ENCODE results near the gene ALKBH7. TPM values are rescaled to one million over a fixed set of nuclear protein-coding genes. Genes with fewer than 3 reads are reported as not detected.
"Not testable (repeated sequence)": the region's sequence is repeated elsewhere in the genome, so short reads cannot be mapped to it uniquely, and the experiment has no call there.

The ALKBH7 gene, protein sequence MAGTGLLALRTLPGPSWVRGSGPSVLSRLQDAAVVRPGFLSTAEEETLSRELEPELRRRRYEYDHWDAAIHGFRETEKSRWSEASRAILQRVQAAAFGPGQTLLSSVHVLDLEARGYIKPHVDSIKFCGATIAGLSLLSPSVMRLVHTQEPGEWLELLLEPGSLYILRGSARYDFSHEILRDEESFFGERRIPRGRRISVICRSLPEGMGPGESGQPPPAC
- total RNA-seq: 10 to 100 TPM; 73.7 TPM
- 100 to 1,000 TPM; 130 to 162 (median 144) TPM for polyA plus RNA-seq
- total RNA-seq: 8.2 to 41.0 (median 22.6) reads per million in 6 experiments

DNA sequence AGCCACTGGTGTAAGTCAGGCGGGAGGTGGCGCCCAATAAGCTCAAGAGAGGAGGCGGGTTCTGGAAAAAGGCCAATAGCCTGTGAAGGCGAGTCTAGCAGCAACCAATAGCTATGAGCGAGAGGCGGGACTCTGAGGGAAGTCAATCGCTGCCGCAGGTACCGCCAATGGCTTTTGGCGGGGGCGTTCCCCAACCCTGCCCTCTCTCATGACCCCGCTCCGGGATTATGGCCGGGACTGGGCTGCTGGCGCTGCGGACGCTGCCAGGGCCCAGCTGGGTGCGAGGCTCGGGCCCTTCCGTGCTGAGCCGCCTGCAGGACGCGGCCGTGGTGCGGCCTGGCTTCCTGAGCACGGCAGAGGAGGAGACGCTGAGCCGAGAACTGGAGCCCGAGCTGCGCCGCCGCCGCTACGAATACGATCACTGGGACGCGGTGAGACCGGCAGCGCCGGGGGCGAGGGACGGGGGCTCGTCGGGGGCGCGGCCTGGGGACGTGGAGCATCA lies at the start of gene ALKBH7:
TSS of gene ALKBH7 (plus strand) at position 201 of the 502 bp plus-strand sequence. CDS start at position 228, 27 bp downstream.
- Mint-ChIP-seq H3K36me3 (peaks cover 0 to 20% (median 4%) of the 10 kb centered on the region in 3 donors), H3K9me3 (no peaks in the 10 kb centered on the region), H3K27ac (peak within 1 kb of the TSS; percentile 73 to 98 (median 95)), H3K4me3 (peak within 1 kb of the TSS; percentile 86 to 97 (median 93)), H3K4me1 (peaks cover 12 to 26% (median 22%) of the 10 kb centered on the region in 4 donors), H3K27me3 (no peaks in the 10 kb centered on the region)
- ATAC-seq: peak; percentile 82 to 85
- peak; percentile 87 to 99 (median 98) for DNase-seq
- POLR2A ChIA-PET: interaction anchor here (0.5 to 3.3 kb wide), 14 partner anchors 10 to 1257 kb away, joined by 3 to 83 read pairs (median 5); partner anchors contain the start of genes CLPP, DENND1C, GTF2F1 and KHSRP

DNA sequence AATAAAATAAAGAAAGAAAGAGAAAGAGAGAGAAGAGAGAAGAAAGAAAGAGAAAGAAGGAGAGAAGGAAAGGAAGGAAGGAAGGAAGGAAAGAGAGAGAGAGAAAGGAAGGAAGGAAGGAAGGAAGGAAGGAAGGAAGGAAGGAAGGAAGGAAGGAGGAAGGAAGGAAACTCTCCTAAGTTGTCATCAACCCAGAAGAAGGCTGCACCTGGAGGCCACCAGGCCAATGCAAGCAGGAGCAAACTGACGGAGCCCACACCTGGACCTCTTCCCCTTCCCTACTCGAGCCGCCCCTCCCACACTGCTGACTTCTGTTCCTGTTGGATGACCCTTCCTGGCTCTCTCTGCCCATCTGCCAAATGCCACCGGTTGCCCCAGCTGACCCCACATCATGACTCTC lies 47.8 kb upstream of the ALKBH7 start:
- DNase-seq (no peak), ATAC-seq (no peak)
- POLR2A ChIA-PET: no interaction called here
- H3K4me3 Mint-ChIP-seq: no peak overlapping the region
- no peaks in the 10 kb centered on the region for H3K27me3 Mint-ChIP-seq
- H3K36me3 Mint-ChIP-seq: peaks cover 0 to 5% (median 2%) of the 10 kb centered on the region in 3 donors
- peaks cover 0 to 10% (median 9%) of the 10 kb centered on the region in 4 donors for H3K4me1 Mint-ChIP-seq
- peak overlapping the region in 3 of 10 donors; percentile 43 to 62 (median 56) for H3K27ac Mint-ChIP-seq
- H3K9me3 Mint-ChIP-seq: peaks cover 0 to 4% (median 0%) of the 10 kb centered on the region in 9 donors

DNA sequence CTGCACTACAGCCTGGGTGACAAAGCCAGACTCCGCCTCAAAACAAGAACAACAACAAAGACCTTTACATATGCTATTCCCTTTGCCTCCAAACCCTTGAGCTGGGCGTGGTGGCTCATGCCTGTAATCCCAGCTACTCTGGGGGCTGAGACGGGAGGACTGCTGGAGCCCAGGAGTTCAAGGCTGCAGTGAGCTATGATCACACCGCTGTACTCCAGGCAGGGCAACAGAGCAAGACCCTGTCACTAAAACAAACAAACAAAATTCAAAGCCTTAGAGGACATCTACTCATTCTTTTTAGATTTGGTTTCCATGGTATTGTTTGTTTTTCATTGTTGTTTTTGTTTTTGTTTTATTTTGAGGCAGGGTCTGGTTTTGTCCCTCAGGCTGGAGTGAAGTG lies 47.0 kb upstream of the ALKBH7 start:
- POLR2A ChIA-PET: no interaction called here
- ATAC-seq (no peak), DNase-seq (no peak)
- Mint-ChIP-seq H3K27me3 (no peaks in the 10 kb centered on the region), H3K4me3 (no peak overlapping the region), H3K9me3 (peaks cover 0 to 4% (median 0%) of the 10 kb centered on the region in 9 donors), H3K4me1 (peaks cover 0 to 10% (median 9%) of the 10 kb centered on the region in 4 donors), H3K27ac (no peak overlapping the region), H3K36me3 (peaks cover 0 to 5% (median 2%) of the 10 kb centered on the region in 3 donors)

DNA sequence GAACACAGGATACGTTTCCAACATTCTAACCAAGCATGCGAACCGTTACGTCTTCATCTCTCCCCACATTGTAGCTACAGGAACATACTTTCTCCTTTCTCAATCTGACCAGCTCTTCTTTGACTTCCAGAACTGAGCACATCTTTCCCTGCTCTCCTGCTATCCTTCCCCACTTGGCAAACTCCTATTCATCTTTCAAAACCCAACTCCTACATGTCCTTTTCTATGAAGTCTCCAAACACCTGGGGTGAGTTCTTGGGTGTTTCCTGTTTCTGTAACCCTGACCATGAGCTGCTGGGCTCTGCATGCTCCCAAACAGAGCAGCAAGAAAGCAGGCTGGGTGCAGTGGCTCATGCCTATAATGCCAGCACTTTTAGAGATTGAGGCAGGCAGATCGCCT lies 45.8 kb upstream of the ALKBH7 start:
- no peak for ATAC-seq
- POLR2A ChIA-PET: no interaction called here
- H3K36me3 Mint-ChIP-seq: peaks cover 0 to 3% (median 2%) of the 10 kb centered on the region in 3 donors
- H3K9me3 Mint-ChIP-seq: peaks cover 0 to 4% (median 0%) of the 10 kb centered on the region in 9 donors
- H3K4me3 Mint-ChIP-seq: no peak overlapping the region
- no peak for DNase-seq
- peaks cover 0 to 10% (median 9%) of the 10 kb centered on the region in 4 donors for H3K4me1 Mint-ChIP-seq
- peak overlapping the region in 2 of 10 donors; percentile 17 to 18 for H3K27ac Mint-ChIP-seq
- no peaks in the 10 kb centered on the region for H3K27me3 Mint-ChIP-seq

DNA sequence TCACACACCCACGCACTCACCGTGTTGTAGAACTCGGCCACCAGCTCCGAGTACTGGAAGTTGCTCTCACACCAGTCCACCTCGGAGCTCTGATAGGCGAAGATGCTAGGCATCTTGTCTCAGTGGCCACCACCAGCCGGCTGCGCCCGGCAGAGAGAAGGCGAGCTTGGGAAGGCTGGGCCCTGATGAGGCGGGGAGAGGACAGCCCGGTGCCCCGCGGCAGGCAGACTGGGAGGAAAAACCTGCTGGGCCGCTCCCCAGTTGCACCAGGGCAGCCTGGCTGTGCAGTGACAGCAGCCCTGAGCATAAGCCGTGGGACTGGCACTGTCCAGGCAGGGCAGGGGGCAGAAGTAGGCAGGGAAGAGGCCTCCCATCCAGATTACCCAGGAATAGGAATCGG lies 39.2 kb upstream of the ALKBH7 start, which contains the start of gene ACER1:
TSS of gene ACER1 (minus strand) at position 174 of the 400 bp plus-strand sequence. CDS start at position 113, 61 bp downstream.
- POLR2A ChIA-PET: no interaction called here
- H3K4me3 Mint-ChIP-seq: no peak within 1 kb of the TSS
- peak within 1 kb of the TSS in 1 of 10 donors; percentile 21 for H3K27ac Mint-ChIP-seq
- DNase-seq (no peak), ATAC-seq (no peak)
- H3K27me3 Mint-ChIP-seq: no peaks in the 10 kb centered on the region
- no peaks in the 10 kb centered on the region for H3K4me1 Mint-ChIP-seq
- no peaks in the 10 kb centered on the region for H3K9me3 Mint-ChIP-seq
- H3K36me3 Mint-ChIP-seq: peaks cover 0 to 3% (median 0%) of the 10 kb centered on the region in 3 donors

DNA sequence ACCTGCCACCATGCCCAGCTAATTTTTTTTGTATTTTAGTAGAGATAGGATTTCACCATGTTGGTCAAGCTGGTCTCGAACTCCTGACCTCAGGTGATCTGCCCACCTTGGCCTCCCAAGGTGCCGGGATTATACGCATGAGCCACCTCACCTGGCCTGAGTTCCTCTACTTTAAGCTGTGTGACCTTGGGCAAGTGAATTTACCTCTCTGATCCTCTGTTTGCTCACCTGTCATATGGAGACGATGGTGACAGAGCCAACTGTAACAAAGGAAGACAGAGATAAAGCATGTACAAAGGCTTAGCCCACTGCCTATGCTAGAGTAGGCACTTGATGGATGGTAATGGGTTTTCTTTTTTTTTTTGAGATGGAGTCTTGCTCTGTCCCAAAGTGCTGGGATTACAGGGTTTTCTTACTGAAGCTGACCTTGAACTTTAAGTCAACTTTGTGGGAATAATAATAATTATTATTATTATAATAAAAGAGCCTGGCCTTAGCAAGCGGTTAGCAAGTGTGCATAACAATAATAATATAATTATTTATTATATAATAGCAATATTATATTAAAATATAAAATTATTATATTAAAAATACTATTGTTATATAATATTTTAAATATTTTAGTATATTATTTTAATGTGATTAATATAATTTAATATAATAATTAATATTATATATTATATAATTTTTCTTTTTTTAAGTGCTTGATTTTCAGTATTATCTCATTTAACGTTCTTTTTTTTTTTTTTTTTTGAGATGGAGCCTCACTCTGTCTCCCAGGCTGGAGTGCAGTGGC lies 37.9 kb upstream of the ALKBH7 start:
- POLR2A ChIA-PET: no interaction called here
- DNase-seq (no peak), ATAC-seq (no peak)
- no peaks in the 10 kb centered on the region for H3K9me3 Mint-ChIP-seq
- no peaks in the 10 kb centered on the region for H3K4me1 Mint-ChIP-seq
- H3K27ac Mint-ChIP-seq: no peak overlapping the region
- H3K27me3 Mint-ChIP-seq: no peaks in the 10 kb centered on the region
- peaks cover 0 to 5% (median 4%) of the 10 kb centered on the region in 3 donors for H3K36me3 Mint-ChIP-seq
- H3K4me3 Mint-ChIP-seq: no peak overlapping the region

DNA sequence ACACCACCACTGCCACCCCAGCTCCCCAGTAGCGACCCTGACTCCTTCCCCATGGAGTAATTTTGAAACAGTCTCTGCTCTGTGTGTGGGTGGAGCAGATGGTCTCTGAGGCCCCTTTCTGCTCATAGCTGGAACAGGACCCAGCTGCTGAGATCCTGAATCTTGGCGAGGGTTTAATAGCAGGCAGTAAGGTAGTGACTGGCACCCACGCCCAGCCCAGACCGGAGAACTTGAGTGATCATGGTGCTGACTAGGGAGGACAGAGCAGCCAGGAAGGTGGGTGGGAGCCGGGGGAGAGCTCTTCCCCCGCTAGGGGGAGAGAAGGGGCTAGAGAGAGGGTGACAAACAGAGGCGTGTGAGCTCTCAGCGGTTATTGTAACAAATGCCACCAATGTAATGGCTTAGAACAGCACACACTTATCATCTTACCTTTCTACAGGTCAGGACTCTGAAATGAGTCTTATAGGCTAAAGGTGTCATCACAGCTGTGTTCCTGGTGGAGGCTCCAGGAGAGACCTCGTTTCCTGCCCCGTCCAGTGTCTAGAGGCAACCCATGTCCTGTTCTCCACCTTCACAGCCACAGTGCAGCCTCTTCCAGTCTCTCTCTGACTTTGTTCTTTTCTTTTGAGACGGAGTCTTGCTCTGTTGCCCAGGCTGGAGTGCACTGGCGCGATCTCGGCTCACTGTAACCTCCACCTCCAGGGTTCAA lies 31.9 kb upstream of the ALKBH7 start:
- peaks cover 0 to 22% (median 12%) of the 10 kb centered on the region in 3 donors for H3K36me3 Mint-ChIP-seq
- H3K27me3 Mint-ChIP-seq: no peaks in the 10 kb centered on the region
- H3K9me3 Mint-ChIP-seq: no peaks in the 10 kb centered on the region
- peaks cover 0 to 10% (median 1%) of the 10 kb centered on the region in 4 donors for H3K4me1 Mint-ChIP-seq
- no peak overlapping the region for H3K4me3 Mint-ChIP-seq
- DNase-seq (no peak), ATAC-seq (no peak)
- H3K27ac Mint-ChIP-seq: peak overlapping the region in 1 of 10 donors; percentile 6
- POLR2A ChIA-PET: no interaction called here

DNA sequence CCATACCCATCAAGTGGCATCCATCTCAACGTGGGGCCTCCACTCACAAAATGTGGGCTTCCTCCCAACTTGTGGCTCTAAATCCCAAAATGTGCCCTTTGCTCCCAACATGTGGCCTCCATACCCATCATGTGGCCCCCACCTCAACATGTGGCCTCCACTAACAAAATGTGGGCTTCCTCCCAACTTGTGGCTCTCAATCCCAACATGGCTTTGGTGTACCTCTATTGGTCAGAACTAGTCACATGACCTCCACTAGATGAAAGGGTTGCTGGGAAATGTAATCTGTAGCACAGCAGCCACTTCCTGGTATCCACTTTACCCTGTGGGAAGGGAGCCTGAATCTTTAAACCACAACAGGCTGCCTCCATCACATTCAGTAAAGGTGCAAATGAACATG lies 29.1 kb upstream of the ALKBH7 start:
- Mint-ChIP-seq H3K27ac (peak overlapping the region in 1 of 10 donors; percentile 55), H3K4me1 (peaks cover 0 to 10% (median 1%) of the 10 kb centered on the region in 4 donors), H3K4me3 (no peak overlapping the region), H3K36me3 (peaks cover 0 to 47% (median 16%) of the 10 kb centered on the region in 3 donors), H3K9me3 (no peaks in the 10 kb centered on the region), H3K27me3 (no peaks in the 10 kb centered on the region)
- POLR2A ChIA-PET: no interaction called here
- no peak for ATAC-seq
- DNase-seq: no peak

DNA sequence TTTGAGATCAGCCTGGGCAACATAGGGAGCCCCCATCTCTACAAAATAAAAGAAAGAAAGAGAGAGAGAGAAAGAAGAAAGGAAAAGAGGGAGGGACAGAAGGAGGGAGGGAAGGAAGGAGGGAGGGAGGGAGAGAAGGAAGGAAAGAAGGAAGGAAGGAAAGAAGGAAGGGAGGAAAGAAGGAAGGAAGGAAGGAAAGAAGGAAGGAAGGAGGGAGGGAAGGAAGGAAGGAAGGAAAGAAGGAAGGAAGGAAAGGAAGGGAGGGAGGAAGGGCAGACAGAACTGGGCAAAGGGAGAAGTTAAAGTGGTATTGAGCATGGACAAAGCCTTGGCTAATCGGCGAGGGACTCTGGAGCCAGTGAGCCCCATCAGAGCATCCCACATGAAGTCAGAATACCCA lies 23.3 kb upstream of the ALKBH7 start:
- DNase-seq, POLR2A ChIA-PET, H3K4me3 Mint-ChIP-seq, H3K27me3 Mint-ChIP-seq, H3K4me1 Mint-ChIP-seq, H3K9me3 Mint-ChIP-seq, ATAC-seq: not testable (repeated sequence)
- peak overlapping the region in 2 of 10 donors; percentile 22 to 82 for H3K27ac Mint-ChIP-seq
- peaks cover 0 to 68% (median 21%) of the 10 kb centered on the region in 3 donors for H3K36me3 Mint-ChIP-seq

DNA sequence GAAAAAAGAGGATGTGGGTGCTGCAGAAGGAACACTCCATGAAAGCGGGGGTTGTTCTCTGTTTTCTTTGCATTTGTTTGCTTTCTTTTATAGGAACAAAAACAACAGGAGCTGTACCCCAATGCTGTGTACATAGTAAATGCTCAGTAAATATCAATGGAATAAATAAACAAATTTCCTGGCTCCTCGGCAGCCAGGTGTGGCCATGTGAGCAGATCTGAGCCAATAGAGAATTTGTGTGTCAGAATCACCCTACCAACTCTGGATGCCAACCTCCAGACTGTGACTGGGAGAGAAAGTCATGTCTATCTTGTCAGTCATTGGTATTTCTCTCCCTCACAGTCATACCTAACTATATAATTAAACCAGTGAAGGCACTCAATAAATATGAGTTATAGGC lies 21.9 kb upstream of the ALKBH7 start:
- no peaks in the 10 kb centered on the region for H3K27me3 Mint-ChIP-seq
- H3K27ac Mint-ChIP-seq: no peak overlapping the region
- H3K9me3 Mint-ChIP-seq: no peaks in the 10 kb centered on the region
- peaks cover 0 to 8% (median 1%) of the 10 kb centered on the region in 4 donors for H3K4me1 Mint-ChIP-seq
- no peak for DNase-seq
- H3K36me3 Mint-ChIP-seq: peaks cover 0 to 62% (median 21%) of the 10 kb centered on the region in 3 donors
- POLR2A ChIA-PET: no interaction called here
- ATAC-seq: no peak
- no peak overlapping the region for H3K4me3 Mint-ChIP-seq

DNA sequence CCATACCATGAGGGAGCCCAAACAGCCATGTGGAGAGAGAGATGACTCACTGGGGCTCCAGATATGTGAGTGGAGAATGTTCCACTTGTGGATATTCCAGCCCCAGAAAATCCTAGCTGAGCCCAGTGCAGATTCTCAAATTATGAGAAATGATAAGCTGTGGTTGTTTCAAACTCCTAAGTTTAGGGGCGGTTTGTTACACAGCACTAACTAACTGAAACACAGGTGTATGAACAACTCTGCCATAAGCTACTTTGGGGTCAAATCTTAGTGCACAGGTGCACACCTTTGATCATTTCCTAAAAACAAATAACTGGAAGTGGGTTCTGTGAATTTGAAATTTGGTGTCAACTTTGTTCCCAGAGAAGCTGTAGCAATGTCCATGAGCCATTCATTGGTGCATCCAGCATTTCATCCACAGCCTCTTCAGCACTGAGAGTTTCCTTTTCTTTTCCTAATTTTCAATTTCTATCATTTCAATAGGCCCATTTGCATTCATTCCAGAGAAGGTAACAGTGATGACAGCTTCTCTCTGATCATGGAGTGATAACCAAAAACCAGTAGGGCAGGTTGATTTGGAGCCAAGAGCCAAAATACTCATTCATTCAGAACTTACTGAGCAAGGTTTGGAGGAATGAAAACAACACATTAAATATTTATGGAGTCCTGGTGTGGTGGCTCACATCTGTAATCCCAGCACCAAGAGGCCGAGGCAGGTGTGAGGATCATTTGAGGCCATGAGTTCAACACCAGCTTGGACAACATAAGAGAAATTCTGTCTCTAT lies 20.0 kb upstream of the ALKBH7 start:
- no peak overlapping the region for H3K4me3 Mint-ChIP-seq
- H3K9me3 Mint-ChIP-seq: no peaks in the 10 kb centered on the region
- peaks cover 0 to 55% (median 17%) of the 10 kb centered on the region in 3 donors for H3K36me3 Mint-ChIP-seq
- ATAC-seq (no peak), DNase-seq (no peak)
- peaks cover 0 to 8% (median 1%) of the 10 kb centered on the region in 4 donors for H3K4me1 Mint-ChIP-seq
- H3K27ac Mint-ChIP-seq: peak overlapping the region in 2 of 10 donors; percentile 3 to 21
- no peaks in the 10 kb centered on the region for H3K27me3 Mint-ChIP-seq
- POLR2A ChIA-PET: no interaction called here
